HCT116 (cell line): ENCODE results near the gene EZH2. TPM values are rescaled to one million over a fixed set of nuclear protein-coding genes. Genes with fewer than 3 reads are reported as not detected.

Source experiments
- ATAC-seq: fragments of 200-7000 bp; cut with Tn5 transposase; 2 replicates; pipeline ENCODE4 v1.9.1; 2020; ENCODE audit warnings: mild to moderate bottlenecking, moderate library complexity
- BruUV-seq: library from RNA; stranded (reverse); fragments of 400-500 nt; replicated peaks from 2 replicates; lab custom pipeline; 2021; lab: Mats Ljungman, UMichigan
- CTCF ChIA-PET: fragments of 300-600 bp; sonication (Branson Sonifier 250); formaldehyde crosslinking; loops from one replicate; lab custom pipeline; 2021; ENCODE audit warnings: antibody characterized with exemption; lab: Charles Lee
- POLR2A ChIA-PET: fragments of 300-600, 350-600 bp; sonication (Branson Sonifier 250); formaldehyde crosslinking; loops from one replicate; lab custom pipeline; 2021; ENCODE audit warnings: antibody characterized with exemption; lab: Charles Lee
- RAD21 ChIA-PET, 2 experiments: fragments of 300-600 bp; sonication (Branson Sonifier 250); formaldehyde crosslinking; loops; one replicate each; lab custom pipeline; 2023; ENCODE audit warnings: low total read pairs in 2 of 2; ENCODE audit not compliant: uncharacterized antibody in 2 of 2, unreplicated experiment in 2 of 2, low non-redundant PET in 1 of 2; lab: Charles Lee
- DNase-seq: peaks from one replicate; pipeline ENCODE4 v3.0.0-alpha.2; 2010; ENCODE audit warnings: low read depth, low spot score
- H2AFZ ChIP-seq: fragments of 200-600 bp; shearing (Covaris generic), sonication (generic); 2 replicates; pipeline ENCODE4 v1.6.1; 2017; ENCODE audit warnings: low read depth, mixed run types, mixed read lengths, antibody characterized with exemption, low read length; ENCODE audit not compliant: poor library complexity, severe bottlenecking
- H3K27ac ChIP-seq: 2 replicates; pipeline ENCODE4 v1.5.1; 2012; ENCODE audit warnings: low read depth, low read length
- H3K27me3 ChIP-seq: fragments of 200-600 bp; sonication (generic); 2 replicates; pipeline ENCODE4 v1.6.1; 2016; ENCODE audit warnings: mixed run types, low read length, mixed read lengths; ENCODE audit not compliant: insufficient read depth
- H3K36me3 ChIP-seq, 2 experiments: fragments of 200-500 bp in 1 of 2; fragments of 200-600 bp in 1 of 2; sonication (Bioruptor generic) in 1 of 2; sonication (generic) in 1 of 2; 2 replicates each; pipeline versions ENCODE4 v1.5.1 to v1.6.1; 2014 to 2016; ENCODE audit warnings: low read length in 2 of 2, inconsistent platforms in 1 of 2, mixed read lengths in 1 of 2, mixed run types in 1 of 2; ENCODE audit not compliant: insufficient read depth in 2 of 2, control insufficient read depth in 1 of 2
- H3K4me1 ChIP-seq, 2 experiments: fragments of 200-600 bp in 1 of 2; sonication (generic) in 1 of 2; 2 replicates each; pipeline versions ENCODE4 v1.5.1 to v1.6.1; 2012 to 2017; ENCODE audit warnings: low read length in 2 of 2, inconsistent platforms in 1 of 2, mild to moderate bottlenecking in 1 of 2, mixed read lengths in 1 of 2, mixed run types in 1 of 2, moderate library complexity in 1 of 2; ENCODE audit not compliant: insufficient read depth in 2 of 2, control insufficient read depth in 1 of 2
- H3K4me2 ChIP-seq: fragments of 200-600 bp; sonication (generic); 2 replicates; pipeline ENCODE4 v1.6.1; 2017; ENCODE audit warnings: mixed run types, low read length, mixed read lengths
- H3K4me3 ChIP-seq, 2 experiments: fragments of 200-600 bp in 1 of 2; sonication (generic) in 1 of 2; replicated peaks in 1 of 2; 2 replicates each; pipeline ENCODE4 v1.5.1; 2011 to 2016; ENCODE audit warnings: low read length in 2 of 2, control low read depth in 1 of 2, low read depth in 1 of 2, mild to moderate bottlenecking in 1 of 2, mixed read lengths in 1 of 2, mixed run types in 1 of 2
- H3K79me2 ChIP-seq: fragments of 200-600 bp; sonication (generic); 2 replicates; pipeline ENCODE4 v1.6.1; 2017; ENCODE audit warnings: mild to moderate bottlenecking, mixed run types, low read length, moderate library complexity, mixed read lengths; ENCODE audit not compliant: insufficient read depth
- H3K9ac ChIP-seq: fragments of 200-600 bp; sonication (generic); 2 replicates; pipeline ENCODE4 v1.6.1; 2016; ENCODE audit warnings: low read length, mixed read lengths
- H3K9me2 ChIP-seq: fragments of 200-600 bp; sonication (generic), shearing (Covaris generic); 2 replicates; pipeline ENCODE4 v1.6.1; 2017; ENCODE audit warnings: mixed run types, mild to moderate bottlenecking, moderate library complexity; ENCODE audit not compliant: insufficient read depth
- H3K9me3 ChIP-seq, 2 experiments: fragments of 200-500 bp in 1 of 2; fragments of 200-600 bp in 1 of 2; sonication (Bioruptor generic) in 1 of 2; sonication (generic) in 1 of 2; 2 replicates each; pipeline ENCODE4 v1.6.1; 2014 to 2017; ENCODE audit warnings: low read length in 2 of 2, mixed read lengths in 2 of 2, inconsistent platforms in 1 of 2, low read depth in 1 of 2, mild to moderate bottlenecking in 1 of 2, mixed run types in 1 of 2, moderate library complexity in 1 of 2; ENCODE audit not compliant: control insufficient read depth in 1 of 2, insufficient read depth in 1 of 2
- H4K20me1 ChIP-seq: fragments of 200-600 bp; sonication (generic), shearing (Covaris generic); 2 replicates; pipeline ENCODE4 v1.6.1; 2017; ENCODE audit warnings: mixed run types, mild to moderate bottlenecking, moderate library complexity; ENCODE audit not compliant: insufficient read depth
- ATF3 ChIP-seq: IDR thresholded peaks from 2 replicates; pipeline ENCODE4 v1.6.1; 2012
- CBX3 ChIP-seq: IDR thresholded peaks from 2 replicates; pipeline ENCODE4 v1.6.1; 2012; ENCODE audit warnings: low read depth
- CTCF ChIP-seq, 3 experiments: fragments of 200-600 bp in 1 of 3; sonication (generic) in 1 of 3; IDR thresholded peaks in 2 of 3; conservative IDR thresholded peaks in 1 of 3; 2 replicates each; pipeline ENCODE4 v1.5.1; 2012 to 2017; ENCODE audit warnings: low read depth in 2 of 3, low read length in 2 of 3, antibody characterized with exemption in 1 of 3, borderline replicate concordance in 1 of 3, control low read depth in 1 of 3, mild to moderate bottlenecking in 1 of 3, mixed read lengths in 1 of 3, mixed run types in 1 of 3, moderate library complexity in 1 of 3; ENCODE audit not compliant: insufficient read depth in 1 of 3
- ELF1 ChIP-seq: IDR thresholded peaks from 2 replicates; pipeline ENCODE4 v1.6.1; 2012; ENCODE audit warnings: low read depth, borderline replicate concordance
- EZH2 ChIP-seq: fragments of 200-600 bp; sonication (generic); IDR thresholded peaks from 2 replicates; pipeline ENCODE4 v1.6.1; 2017; ENCODE audit warnings: antibody characterized with exemption, mixed run types
- EZH2phosphoT487 ChIP-seq: fragments of 200-600 bp; IDR thresholded peaks from 2 replicates; pipeline ENCODE4 v1.6.1; 2018; ENCODE audit warnings: antibody characterized with exemption, borderline replicate concordance
- FOSL1 ChIP-seq: IDR thresholded peaks from 2 replicates; pipeline ENCODE4 v1.6.1; 2012; ENCODE audit warnings: low read depth
- JUND ChIP-seq: IDR thresholded peaks from 2 replicates; pipeline ENCODE4 v1.6.1; 2012
- POLR2A ChIP-seq: IDR thresholded peaks from 2 replicates; pipeline ENCODE4 v1.7.0; 2011; ENCODE audit warnings: borderline replicate concordance; ENCODE audit not compliant: insufficient read depth, insufficient read length; ENCODE audit errors: extremely low read depth
- POLR2AphosphoS5 ChIP-seq: IDR thresholded peaks from 2 replicates; pipeline ENCODE4 v1.6.1; 2011; ENCODE audit warnings: mild to moderate bottlenecking, low read depth, low read length, moderate library complexity
- REST ChIP-seq: IDR thresholded peaks from 2 replicates; pipeline ENCODE4 v1.6.1; 2012; ENCODE audit warnings: low read depth
- SP1 ChIP-seq: IDR thresholded peaks from 2 replicates; pipeline ENCODE4 v1.6.1; 2012; ENCODE audit warnings: low read depth
- TCF7L2 ChIP-seq: IDR thresholded peaks from 2 replicates; pipeline ENCODE4 v1.7.0; 2011; ENCODE audit warnings: borderline replicate concordance, inconsistent platforms; ENCODE audit not compliant: insufficient read depth, insufficient read length; ENCODE audit errors: extremely low read depth
- YY1 ChIP-seq: IDR thresholded peaks from 2 replicates; pipeline ENCODE4 v1.6.1; 2011; ENCODE audit warnings: low read length, low read depth, moderate library complexity, mild to moderate bottlenecking; ENCODE audit not compliant: insufficient replicate concordance; ENCODE audit errors: extremely low read depth
- ZBTB33 ChIP-seq: IDR thresholded peaks from 2 replicates; pipeline ENCODE4 v1.6.1; 2011; ENCODE audit warnings: mild to moderate bottlenecking, low read length, moderate library complexity; ENCODE audit not compliant: insufficient replicate concordance; ENCODE audit errors: extremely low read depth
- ZFX ChIP-seq: fragments of 450-650 bp; IDR thresholded peaks from 2 replicates; pipeline ENCODE4 v1.6.1; 2017
- intact Hi-C: fragments of 100-400 bp; cut with micrococcal nuclease; formaldehyde crosslinking; loops from 2 replicates; pipeline ENCODE4 v1.10.0; 2022
- total RNA-seq: library from RNA; stranded (reverse); gene quantifications from one replicate; pipeline ENCODE4 v1.2.1, GENCODE V29; 2021; ENCODE audit not compliant: unreplicated experiment

EZH2 gene
- total RNA-seq, 1 experiment from 2014 or later: 55.2 TPM

GRCh38 chr7:148862481-148862880 lies 21.6 kb downstream of the EZH2 start:
- H4K20me1 ChIP-seq: peaks cover 47% of the 10 kb centered on the region
- no peak overlapping the region for H3K9ac ChIP-seq
- ChIA-PET CTCF (no interaction called here), POLR2A (no interaction called here), RAD21 (no interaction called here)
- no peak for TF ChIP-seq CBX3
- no peak for TF ChIP-seq TCF7L2
- no peak for TF ChIP-seq FOSL1
- TF ChIP-seq EZH2: no peak
- no peak for TF ChIP-seq ZBTB33
- TF ChIP-seq ZFX: no peak
- no peak for TF ChIP-seq SP1
- no peak for TF ChIP-seq ATF3
- no peak for TF ChIP-seq CTCF (IDR thresholded peaks at IDR 0.05 in 2 of 3, conservative IDR thresholded peaks at IDR 0.05 in 1 of 3; ENCODE audit: borderline replicate concordance in 1 of 3, insufficient read depth in 1 of 3, low read depth in 2 of 3, low read length in 2 of 3)
- no peak for TF ChIP-seq ELF1
- TF ChIP-seq YY1: no peak
- no peak for TF ChIP-seq POLR2A
- no peak for TF ChIP-seq EZH2phosphoT487
- TF ChIP-seq JUND: no peak
- TF ChIP-seq POLR2AphosphoS5: no peak
- no peak for TF ChIP-seq REST
- 0 out of 4 replicates have a peak, but pooled peaks cover 0 to 7% of the 10 kb centered on the region in 2 experiments for H3K4me1 ChIP-seq
- no peaks in the 10 kb centered on the region for H3K36me3 ChIP-seq
- no peak for DNase-seq
- no peak overlapping the region for H2AFZ ChIP-seq
- H3K9me3 ChIP-seq: no peaks in the 10 kb centered on the region
- BruUV-seq: no TSS peak
- no peaks in the 10 kb centered on the region for H3K9me2 ChIP-seq
- no peak overlapping the region for H3K4me2 ChIP-seq
- no peak overlapping the region for H3K27ac ChIP-seq
- H3K27me3 ChIP-seq: no peaks in the 10 kb centered on the region
- no peak overlapping the region for H3K4me3 ChIP-seq
- H3K79me2 ChIP-seq: peaks cover 98% of the 10 kb centered on the region
- ATAC-seq: no peak
- intact Hi-C loops: no loop called here
